HG03280 (cell line): ENCODE measurements around the gene UBR7.
"Not testable (repeated sequence)": the region's sequence is repeated elsewhere in the genome, so short reads cannot be mapped to it uniquely, and the experiment has no call there.

Experiments
- ATAC-seq: cut with Tn5 transposase; IDR thresholded peaks from one replicate; pipeline ENCODE4 v1.9.1; 2021; ENCODE audit warnings: mild to moderate bottlenecking, moderate library complexity; ENCODE audit not compliant: unreplicated experiment

The UBR7 gene

DNA sequence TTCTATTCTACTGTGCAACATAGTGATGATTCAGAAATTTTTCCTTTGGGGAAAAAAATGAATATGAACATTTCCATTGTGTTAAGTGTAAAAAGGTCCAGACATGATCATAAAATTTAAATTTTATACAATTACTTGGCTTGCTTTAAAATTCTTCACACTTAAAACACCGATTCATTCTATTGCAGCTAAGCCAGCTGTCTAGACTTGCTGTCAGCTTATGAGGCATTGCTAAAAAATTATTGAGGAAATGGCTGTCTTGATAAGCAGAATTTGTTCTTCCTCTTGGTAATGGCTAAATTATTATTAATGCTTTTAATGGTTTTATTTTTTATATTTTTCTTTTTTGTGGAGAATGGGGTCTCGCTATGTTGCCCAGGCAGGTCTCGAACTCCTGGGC is 20.1 kb upstream of the UBR7 start:
- ATAC-seq = no peak

DNA sequence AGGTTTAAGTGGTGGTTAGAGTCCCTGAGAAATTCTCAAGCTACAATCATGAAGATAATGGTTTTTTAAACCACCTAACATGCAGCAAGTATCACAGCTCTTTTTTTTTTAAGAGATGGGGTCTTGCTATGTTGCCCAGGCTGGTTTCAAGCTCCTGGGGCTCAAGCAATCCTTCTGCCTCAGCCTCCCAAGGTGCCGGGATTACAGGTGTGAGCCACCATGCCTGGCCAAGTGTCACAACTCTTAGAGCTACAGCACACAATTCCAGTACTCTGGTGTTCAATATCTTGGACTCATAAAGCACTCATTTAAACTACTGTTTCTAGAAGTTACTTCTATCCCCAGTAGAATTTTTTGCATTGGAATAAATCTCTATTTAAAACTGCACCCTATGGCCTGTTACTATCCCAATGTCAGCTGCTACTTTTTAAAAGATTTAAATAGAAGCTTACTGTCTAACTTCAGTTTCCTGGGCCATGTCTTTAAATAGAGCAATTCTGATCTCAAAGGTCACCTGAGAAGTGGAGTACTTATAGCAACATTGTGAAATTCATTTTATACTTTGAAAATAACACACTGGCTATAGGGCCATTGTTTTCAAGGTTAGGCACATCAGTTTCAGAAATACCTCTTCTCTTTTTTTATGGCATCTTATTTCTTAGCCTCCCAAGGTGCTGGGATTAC is 11.6 kb upstream of the UBR7 start:
- ATAC-seq = no peak

DNA sequence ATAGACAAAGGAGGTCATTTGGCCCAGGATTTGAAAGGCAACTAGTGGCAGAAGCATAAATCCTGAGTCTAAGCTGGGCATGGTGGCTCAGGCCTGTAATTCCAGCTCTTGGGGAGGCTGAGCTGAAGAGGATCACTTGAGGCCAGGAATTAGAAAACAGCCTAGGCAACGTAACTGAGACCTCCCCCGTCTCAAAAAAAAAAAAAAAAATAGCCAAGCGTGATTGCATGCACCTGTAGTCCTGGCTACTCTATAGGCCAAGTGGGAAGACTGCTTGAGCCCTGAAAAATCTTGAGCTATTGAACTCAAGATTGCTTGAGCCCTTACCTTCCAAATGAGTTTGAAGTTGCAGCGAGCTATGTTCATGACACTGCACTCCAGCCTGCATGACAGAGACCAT is 8.0 kb upstream of the UBR7 start:
- ATAC-seq = no peak

DNA sequence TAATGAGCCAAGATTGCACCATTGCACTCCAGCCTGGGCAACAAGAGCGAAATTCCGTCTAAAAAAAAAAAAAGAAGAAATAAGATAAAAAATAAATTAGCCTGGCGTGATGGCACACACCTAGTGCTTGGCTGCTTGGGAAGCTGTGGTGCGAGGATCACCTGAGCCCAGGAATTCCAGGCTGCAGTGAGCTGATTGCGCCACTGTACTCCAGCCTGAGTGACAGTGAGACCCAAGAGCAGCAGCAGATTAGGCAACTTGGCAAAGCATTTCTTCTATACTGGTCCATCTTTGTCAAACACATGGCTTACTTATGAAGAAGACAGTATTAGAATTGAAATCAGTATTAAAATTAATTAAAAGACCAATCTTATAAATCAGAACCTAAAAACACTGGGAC is 6.5 kb upstream of the UBR7 start:
- ATAC-seq = no peak

DNA sequence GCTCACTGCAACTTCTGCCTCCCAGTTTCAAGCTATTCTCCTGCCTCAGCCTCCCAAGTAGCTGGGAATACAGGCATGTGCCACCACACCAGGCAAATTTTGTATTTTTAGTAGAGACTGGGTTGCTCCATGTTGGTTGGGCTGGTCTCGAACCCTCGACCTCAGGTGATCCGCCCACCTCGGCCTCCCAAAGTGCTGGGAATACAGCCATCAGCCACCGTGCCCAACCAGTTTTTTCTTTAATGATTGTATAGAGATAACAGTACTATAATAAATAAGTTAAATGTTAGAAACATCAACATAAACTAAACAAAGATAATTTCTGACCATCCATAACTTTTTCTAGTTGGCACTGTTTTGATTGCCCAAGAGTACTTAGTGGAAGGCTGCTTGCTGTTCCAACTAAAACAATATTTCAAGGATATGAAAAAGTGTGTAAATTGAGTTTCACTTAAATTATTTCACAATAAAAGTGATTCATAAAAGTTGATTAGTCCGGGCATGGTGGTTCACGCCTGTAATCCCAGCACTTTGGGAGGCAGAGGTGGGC is 5.8 kb upstream of the UBR7 start:
- ATAC-seq = no peak

DNA sequence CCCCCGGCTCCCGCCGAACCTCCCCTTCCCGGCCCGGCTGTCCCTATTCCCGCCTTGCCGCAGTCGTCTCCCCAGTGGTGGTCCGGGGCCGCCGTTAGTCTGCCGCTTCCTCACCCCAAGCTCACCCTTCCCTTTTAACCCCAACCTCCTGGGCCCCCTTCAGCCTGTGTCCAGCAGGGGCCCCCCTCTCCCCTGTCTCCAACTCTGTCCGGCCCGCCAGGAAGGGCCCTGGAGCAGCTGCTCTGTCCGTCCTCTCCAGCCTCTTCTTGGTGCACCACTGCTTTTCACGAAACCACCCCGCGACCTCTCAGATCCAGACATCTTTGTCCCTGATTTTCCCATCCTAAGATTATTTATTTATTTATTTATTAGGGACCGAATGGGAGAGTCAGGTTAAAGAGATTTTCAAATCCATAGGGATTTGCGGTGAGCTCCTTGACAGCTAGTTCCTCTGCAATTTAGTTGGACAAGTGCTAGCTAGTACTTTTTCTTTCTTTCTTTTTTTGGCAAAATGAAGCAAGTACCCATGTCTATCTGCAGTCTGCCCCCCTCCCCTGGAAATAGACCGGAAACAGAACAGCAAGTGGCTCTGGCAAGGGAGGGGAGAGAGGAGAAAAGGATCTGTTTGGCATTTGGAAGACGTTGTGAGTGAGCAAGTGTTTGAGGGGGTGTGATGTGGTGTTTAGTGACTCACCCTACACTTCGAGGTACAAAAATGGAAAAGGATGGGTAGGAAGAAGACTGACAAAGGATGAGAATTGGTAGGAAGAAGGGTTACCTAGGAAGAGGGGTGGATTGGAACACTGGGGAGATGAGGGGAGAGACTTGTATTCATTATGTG is 632 bp downstream of the UBR7 start:
- ATAC-seq = peak; percentile 35

DNA sequence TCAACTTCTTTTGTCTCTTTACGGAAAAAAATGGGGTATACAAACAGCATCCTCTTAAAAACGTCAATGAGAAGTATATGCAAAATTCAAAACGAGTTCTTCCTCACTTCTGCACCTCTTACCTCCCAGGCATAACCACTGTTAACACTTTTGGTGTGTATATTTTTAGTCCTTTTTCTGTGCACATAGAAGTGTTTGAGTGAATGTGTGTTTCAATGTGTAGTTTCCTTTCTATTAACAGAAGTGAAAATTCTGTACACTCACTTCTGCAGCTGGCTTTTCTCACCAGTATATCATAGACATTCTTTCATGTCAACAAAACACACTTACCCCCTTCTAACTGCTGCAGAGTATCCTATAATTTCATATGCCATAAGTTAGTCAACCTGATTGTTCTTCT is 5.4 kb downstream of the UBR7 start:
- ATAC-seq = peak; percentile 63

DNA sequence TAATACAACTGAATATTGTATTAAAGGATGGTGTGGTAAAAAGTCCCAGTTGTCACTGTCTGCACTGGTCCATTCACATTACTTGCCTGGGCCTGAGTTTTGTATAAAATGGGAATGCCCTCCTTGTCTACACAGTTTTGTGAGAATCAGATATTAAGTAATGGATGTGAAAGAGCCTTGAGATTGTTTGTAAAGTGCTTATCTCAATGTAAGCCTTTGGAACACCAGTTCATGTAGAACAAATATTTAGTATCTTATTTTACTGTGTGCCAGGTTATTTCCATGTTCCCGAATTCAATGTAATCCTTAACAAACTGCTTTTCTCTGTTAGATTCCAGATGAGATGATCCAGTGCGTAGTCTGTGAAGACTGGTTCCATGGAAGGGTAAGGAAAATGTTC is 7.5 kb downstream of the UBR7 start:
- no peak for ATAC-seq

DNA sequence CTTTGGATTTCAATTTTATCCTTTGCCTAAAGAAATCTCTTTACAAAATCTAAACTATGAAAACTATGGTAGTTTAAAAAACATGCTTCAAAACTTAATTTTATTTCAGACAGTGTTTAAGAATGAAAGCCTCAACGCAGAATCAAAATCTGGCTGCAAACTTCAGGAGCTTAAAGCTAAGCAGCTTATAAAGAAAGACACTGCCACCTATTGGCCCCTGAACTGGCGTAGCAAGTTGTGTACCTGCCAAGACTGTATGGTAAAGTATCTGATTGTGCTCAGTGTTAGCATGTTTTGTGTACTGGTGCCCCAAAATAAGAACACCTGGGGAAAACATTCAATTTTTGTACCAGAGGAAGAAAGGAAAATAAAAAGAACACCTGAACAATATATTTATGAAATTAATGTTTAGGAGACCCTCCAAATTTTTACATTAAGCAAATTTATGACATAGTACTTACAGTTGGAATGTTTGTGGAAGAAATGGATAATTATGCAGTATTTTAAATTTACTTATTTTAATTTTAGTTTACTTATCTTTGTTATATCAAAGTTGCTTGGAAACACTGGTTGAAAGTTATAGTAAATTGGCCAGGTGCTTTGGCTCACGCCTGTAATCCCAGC is 12.2 kb downstream of the UBR7 start:
- ATAC-seq = no peak

DNA sequence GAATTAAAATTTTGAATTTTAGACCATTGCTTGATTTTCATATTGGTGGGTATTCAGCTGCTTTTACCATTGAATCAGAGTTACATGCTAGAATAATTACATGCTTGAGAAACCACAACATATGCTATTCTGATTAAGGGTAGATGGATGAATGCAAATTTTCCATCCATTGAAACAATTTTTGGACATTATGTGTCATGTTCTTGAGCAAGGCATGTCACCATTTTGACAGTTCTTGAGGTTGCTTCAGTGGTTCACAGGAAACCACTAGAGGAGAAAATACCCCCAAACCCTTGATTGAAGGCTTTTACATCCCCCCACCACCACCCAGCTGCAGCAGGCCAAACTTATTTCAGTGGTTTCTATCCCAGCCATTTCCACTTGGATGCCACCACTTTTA is 13.5 kb downstream of the UBR7 start:
- no peak for ATAC-seq

DNA sequence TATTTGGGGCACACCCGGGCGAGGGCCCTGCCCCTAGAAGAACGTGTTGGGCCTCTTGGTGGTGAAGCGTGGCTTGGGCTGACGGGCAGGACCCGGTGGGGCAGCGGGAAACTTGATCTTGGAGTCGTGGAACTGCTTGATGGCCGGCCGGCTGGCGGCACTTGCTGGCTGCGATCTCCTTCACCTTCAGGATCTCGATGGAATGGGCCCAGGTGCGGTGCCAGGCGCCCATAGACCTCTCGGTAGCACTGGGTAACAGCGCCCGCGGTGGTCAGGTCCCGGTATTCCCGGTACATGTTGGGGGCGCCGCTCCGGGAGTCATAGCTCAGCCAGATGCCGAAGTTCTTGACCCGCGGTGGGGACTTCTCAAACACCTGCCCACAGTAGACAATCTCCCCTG is 16.5 kb downstream of the UBR7 start:
- no peak for ATAC-seq

DNA sequence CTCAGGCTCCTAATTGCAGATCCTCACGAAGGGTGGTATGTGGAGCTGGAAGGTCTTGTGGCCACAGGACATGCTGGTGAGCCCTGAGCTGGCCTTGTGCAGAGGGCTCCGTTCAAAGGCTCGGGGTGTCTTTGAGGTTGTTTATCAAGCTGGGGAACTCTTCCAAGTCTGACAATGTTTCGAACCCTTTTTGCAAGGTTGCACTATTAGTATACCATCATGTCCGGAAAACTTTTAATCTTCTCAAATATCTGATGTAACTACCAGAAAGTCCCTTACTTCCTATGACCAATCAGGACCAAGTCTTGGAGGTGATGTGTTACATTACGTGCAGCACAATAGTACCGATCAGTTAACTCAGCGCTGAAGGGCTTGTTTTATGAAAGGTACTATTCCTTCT is 21.5 kb downstream of the UBR7 start:
- no peak for ATAC-seq

DNA sequence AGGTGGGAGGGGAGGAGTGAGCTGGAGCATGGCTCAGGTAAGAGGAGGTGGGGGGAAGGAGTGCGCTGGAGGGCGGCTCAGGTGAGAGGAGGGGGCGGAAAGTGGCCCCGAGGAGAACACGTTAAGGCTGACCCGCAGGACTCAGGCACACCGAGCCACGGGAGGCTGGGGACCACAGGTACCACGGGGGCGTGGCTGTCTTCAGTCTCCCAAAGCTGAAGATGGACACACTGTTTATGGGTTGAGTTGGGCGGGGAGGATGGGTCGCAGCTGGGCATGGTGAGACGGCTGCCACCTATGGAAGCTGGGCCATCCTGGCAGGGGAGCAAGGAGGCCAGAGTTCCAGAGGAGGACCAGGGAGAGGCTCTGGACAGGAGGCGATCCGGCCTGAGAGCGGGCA is 23.5 kb downstream of the UBR7 start:
- ATAC-seq = no peak

DNA sequence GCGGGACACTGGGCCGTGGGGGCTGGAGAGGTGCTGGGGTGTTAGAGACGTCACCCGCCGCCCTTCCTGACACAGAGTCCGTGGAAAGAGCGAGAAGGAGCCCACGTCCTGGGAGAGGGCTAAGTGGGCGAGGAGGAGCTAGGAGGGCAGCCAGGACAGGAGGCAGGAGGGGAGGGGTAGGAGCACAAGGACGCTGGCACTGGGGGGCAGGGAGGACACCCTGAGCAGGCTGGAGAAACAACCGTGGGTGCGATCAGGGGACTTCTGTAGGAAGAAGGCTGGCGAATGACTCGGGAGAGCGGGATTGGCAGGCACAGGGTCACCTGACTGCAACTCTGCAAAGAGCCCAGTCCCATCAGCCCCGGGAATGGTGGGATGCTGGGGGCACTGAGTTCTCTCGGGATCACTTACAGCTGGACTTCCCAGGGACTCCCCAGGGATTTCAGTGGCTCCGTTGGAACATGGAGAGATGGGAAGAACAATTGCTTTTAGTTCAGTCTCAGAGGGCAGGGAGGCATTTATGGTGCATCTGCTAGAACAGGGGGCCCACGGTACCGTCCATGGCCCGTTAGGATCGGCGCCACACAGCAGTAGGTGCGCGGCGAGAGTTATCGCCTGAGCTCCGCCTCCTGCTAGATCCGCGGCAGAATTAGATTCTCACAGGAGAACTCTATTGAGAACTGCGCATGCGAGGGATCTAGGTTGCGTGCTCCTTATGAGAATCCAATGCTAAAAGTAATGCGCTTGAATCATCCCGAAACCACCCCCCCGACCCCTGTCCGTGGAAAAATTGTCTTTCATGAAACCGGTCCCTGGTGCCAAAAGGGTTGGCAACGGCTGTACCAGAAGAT is 24.3 kb downstream of the UBR7 start:
- ATAC-seq = no peak

DNA sequence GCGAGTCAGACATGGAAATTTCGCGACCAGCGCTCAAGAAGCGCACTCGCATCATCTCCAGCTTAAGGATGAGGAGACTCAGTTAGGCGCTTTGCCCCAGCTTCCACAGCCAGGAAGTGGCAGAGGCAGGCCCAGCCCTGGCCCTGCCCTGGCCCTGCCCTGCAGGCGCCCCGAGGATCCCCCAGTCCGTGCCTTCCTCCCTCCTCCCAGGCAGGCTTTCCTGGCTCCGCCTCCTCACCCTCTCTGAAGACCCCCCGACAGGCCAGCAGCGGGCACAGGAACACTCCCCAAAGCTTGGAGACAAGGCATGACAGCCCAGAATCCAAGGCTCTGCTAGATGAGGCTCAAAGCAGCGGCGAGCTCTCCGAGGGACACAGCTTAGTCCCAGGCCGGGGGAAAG is 25.1 kb downstream of the UBR7 start:
- ATAC-seq = no peak

DNA sequence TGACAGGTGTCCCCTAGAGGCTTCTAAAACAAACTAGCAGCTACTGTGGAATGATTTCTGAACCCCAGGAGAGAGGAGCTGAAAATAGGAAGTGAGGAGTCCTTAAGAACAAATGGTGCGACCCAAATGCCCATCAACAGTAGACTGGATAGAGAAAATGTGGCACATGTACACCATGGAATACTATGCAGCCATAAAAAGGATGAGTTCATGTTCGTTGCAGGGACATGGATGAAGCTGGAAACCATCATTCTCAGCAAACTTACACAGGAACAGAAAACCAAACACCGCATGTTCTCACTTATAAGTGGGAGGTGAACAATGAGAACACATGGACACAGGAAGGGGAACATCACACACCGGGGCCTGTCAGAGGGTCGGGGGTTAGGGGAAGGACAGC is 26.0 kb downstream of the UBR7 start:
- not testable (repeated sequence) for ATAC-seq

DNA sequence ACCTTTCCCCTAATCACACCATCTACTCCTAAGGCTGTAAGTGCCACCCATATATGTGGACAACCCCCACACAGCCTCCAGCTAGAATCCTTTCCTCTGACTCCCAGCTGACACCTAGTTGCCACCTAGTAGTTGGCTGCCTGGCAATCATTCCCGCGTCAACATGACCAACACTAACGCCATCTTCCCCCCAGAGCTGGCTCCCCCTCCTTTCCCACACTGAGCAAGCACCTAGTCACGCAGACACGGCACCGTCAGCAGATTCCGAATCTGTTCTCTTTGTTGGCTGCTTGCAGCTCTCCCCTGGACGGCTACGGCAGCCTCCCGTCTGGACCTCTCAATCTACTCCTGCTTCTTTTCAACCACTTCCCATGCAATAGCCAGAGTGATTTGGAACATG is 27.7 kb downstream of the UBR7 start:
- no peak for ATAC-seq

DNA sequence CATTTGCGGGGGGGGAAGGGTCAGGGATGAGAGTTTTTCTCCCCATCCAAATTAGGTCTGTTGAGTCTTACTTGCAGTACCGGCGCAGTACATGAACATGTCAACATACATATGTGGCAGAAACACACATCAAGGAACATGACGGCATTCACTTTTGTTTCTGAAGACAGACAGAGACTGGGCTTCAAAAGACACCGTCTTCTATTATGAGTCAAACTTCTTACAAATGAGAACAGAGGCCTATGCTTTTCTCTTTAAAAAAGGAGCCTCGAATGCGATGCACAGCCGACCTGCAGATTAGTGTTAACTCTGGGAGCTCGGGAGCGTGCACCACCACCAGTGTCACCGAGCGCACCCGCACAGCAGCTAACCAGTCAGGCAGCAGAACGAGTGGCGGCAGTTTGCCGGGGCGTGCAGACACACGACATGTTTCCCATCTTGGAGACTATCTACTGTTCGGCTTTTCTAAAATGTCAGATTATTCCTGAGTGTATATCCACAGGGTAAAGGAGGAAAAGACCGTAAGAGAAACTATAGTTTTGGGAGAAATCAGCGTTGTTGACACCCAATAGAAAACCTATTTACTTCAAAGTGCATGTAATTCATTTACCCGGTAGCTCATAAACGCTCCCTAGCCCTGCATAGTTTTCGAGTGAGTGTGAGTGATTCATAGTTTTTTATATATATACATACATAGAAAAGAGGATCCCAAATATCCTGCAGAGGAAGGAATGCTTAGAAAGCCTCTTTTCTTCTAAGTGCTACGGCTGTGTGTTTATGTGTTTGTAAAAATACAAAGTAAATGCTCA is 33.0 kb downstream of the UBR7 start:
- no peak for ATAC-seq

DNA sequence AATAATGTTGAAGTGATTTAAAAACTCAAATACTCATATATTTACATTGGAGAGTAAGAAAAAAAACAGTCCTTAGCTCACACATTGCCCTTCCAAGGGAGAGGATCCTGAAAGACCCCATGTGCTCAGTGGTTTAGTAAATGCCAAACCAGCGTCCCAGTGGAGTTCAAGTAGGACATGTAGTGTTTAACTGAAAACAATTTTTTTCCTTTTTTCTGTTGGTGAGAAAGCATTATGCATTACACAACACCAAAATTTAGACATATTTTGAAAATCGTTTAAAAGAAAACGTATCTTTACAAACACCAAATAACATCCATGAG is 33.6 kb downstream of the UBR7 start:
- no peak for ATAC-seq

DNA sequence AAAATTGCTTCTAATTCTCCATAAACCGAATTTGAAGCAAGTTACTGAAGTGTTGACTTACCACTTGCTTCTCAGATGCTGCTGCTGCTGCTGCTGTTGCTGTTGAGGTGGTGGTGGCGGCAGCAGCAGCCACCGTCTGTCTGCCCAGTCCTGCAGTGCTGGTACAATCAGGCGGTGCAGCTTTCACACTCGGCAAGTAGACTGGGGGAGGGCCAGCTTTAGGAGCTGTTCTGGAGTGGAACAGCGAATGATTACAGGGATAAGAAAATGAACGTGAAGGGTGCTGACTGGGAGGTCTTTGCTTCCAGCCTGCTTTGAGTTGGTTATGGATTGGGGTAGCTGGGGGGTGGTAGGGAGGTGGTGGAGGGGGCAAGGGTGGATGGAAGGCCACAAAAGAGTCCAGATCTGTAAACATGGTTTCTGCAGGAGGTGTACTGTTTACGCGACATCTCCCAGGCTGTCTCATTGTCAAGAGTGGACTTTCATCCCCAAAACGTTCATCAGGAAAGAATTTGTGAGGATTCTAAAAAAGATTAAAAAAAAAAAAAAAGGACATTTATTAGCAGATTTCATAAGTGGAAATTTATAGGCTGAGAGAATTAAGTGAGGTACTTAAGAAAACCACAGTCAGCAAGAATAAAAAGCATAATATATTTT is 38.8 kb downstream of the UBR7 start:
- no peak for ATAC-seq
